GOT3 (cell line): ENCODE measurements around the gene CD300C.
"Not testable (repeated sequence)": the region's sequence is repeated elsewhere in the genome, so short reads cannot be mapped to it uniquely, and the experiment has no call there.

Experiments
- DNase-seq: peaks from one replicate; lab custom pipeline; 2025; ENCODE audit warnings: mixed read lengths; lab: John Stamatoyannopoulos, UW

CD300C gene

DNA sequence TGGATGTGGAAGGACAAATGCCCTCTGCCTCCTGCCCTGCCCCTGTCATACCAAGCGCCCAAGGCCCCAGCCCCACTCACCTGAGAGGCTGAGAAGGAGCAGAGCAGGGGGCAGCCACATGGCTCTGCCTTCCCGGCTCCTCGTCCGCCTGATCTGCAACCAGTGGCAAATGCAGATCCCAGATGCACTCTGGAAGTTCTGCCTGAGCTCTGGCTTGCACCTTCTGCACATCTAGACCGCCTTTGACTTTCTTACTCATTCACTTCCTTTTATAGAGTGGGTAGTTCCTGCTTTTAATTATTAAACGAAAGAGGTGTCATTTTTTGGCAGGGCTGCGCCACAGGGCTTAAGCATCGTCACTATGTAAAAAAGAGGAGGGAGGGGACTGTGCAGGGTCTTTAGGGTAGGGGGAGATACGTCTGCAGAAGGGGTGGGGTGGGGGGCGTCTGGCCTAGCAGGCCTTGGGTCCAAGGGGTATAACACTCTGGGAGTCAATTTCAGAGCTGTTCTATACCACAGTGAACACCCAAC is 14.6 kb downstream of the CD300C start, which contains the start of gene CD300LB:
TSS of gene CD300LB (minus strand) at position 245 of the 531 bp plus-strand sequence. CDS start at position 120, 125 bp downstream.
- no peak for DNase-seq

DNA sequence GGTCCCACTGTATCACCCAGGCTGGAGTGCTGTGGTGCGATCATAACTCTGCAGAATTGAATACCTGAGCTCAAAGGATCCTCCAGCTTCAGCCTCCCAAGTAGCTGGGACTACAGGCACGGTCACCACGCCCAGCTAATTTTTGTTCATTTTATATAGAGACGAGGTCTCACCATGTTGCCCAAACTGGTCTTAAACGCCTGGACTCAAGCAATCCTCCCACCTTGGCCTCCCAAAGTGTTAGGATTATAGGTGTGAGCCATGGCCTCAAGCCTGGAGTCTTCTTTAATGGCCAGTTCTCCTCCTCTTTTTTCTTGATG is 15.1 kb downstream of the CD300C start:
- DNase-seq = no peak

DNA sequence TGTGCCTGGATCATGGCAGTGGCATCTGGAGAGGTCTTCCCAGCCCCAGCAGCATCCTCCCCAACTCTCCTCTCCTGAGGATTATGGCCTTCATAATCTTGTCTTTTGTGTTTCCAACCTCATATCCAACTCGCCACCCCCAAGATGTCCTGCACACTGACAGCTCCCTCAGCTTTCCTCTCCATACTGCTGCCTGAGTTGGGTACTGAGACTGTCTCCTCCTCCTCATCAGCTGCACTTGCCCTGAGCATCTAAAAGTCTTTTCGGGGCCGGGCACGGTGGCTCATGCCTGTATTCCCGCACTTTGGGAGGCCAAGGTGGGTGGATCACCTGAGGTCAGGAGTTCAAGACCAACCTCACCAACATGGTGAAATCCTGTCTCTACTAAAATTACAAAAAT is 16.7 kb downstream of the CD300C start:
- no peak for DNase-seq

DNA sequence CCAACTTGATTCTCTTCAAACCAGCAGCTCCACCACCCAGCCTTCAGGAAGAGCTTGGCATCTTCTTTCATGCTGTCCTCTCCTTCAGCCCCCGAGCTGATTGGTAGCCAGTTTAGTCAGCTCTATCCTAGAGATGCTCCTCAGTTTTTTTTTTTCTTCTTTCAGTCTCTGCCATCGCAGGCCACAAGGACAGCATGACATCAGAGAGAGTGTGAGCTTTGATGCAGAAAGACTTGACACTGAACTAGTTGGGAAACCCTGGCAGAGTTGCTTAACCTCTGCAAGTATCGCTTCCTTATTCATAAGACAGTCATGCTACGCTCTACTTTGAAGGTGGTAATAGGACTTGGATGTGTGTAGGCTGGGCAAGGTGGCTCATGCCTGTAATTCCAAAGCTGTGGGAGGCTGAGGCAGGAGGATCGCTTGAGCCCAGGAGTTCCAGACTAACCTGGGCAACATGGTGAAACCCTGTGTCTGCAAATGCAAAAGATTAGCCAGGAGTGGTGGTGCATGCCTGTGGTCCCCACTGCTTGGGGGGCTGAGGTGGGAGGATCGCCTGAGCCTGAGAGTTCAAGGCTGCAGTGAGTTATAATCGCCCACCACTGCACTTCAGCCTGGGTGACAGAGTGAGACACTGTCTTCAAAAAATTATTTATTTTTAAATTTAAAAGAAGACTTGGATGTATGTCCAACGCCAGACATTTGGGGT is 17.3 kb downstream of the CD300C start:
- no peak for DNase-seq

DNA sequence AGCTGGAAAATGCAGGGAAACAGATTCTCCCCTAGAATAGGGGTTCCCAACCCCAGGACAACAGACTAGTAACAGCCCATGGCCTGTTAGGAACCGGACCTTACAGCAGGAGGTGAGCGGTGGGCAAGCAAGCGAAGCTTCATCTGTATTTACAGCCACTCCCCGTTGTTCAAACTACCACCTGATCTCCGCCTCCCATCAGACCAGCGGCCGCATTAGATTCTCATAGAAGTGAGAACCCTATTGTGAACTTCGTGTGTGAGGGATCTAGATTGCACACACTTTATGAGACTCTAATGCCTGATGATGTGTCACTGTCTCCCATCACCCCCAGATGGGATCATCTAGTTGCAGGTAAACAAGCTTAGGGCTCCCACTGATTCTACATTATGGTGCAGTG is 18.2 kb downstream of the CD300C start:
- DNase-seq = no peak

DNA sequence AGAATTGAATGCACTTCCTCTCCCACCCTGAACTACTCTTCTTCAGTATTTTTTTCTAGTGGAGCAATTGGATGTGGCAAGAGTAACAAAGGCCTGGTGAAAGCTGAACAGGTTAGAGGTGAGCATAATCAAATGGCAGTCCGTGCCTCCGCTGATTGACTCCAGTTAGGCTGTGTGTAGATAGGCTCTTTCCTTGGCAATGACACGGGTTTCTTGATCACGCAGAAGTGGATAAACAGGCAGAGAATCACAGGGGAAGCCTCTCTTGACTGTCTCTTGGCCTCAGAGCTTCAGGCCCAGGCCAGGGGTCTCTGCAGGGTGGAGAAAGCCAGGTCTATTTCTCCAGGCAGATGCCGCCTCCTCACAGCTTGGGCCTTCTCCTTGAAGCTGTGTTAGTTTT is 18.8 kb downstream of the CD300C start:
- DNase-seq = no peak

DNA sequence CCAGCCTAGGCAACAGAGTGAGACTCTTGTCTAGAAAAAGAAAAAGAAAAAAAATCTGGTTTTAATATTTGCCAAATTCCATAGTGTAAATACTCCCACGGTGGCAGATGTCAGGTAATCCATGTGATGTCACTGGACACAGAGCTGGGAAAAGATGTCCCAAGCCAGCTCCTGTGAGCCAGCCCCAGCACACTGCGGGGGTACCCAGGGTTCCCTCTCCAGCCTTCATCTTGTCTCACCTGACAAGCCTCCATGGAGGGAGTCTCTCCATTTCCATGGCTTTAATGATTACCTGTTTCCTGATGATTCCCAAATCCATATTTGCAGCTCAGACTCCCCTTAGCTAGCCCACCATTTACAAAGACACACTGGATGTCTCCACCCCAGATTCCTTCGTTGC is 19.2 kb downstream of the CD300C start:
- no peak for DNase-seq

DNA sequence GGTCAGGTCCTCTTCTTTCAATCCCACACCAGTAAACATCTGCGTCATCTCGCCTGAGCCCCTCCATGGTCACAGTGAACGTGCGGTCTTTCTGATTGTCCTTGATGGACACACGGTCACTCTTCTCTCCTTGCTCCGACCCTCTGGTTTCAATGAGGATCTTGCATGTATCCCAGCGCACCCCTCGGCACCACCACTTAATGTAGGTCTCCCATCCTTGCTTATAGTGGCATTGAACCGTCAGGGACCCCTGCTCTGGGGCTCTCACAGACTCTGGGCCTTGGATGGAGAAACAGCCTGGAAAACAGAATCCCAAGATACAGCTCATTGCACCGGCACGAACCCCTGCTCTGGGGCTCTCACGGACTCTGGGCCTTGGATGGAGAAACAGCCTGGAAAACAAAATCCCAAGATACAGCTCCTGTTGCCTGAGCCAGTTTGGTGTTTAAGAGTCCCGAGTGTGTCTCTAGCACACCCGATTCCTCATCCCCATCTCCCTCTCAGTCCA is 20.1 kb downstream of the CD300C start:
- no peak for DNase-seq

DNA sequence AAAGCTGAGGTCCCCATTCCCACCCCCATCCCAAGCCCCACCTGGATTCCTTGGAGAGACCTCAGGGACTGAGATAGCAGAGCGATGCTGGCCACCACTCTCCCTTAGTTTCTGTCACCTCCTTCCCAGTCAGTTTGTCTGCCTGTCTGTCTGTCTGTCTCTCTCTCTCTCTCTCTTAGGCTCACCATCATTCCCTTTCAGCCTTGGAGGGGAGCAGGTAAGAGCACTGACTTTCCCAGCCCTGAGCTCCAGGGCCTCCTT is 20.5 kb downstream of the CD300C start:
- DNase-seq = no peak

DNA sequence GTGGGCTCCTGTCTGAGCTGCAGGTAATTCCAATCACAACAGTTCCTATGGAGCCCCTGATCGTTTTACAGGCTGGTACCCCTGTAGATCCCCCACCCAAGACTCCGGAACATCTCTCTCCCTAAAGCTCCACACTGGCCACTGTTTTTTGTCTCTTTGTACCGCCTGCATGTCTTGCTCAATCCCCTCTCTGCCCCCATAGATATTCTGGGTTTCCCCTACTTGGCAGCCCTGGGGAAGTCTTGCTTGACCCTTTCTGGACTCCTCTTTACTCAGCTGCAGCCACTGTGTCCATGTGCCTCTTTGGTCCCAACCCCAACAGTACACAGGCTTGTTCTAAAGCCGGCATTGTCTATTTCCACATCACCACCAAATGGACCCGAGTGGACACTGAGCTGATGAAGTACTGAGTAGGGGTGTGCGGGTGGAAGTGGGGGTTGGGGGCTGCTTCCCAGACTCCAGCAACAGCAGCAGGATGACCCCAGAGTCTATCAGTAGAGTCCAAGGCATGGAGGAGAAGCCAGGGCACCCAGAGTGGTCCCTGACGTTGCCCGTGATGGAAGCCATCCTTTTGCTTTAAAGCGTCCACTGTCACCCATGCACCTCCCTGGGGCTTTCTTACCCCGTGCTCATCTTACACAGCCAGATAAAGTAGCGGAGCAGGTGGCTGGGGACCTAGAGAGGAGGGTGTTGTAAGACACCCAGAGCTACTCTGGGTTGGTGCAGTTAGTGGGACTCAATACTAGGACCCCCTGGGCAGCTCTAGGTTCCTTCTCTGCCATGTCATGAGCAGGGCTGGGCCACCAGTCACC is 21.1 kb downstream of the CD300C start:
- DNase-seq = no peak

DNA sequence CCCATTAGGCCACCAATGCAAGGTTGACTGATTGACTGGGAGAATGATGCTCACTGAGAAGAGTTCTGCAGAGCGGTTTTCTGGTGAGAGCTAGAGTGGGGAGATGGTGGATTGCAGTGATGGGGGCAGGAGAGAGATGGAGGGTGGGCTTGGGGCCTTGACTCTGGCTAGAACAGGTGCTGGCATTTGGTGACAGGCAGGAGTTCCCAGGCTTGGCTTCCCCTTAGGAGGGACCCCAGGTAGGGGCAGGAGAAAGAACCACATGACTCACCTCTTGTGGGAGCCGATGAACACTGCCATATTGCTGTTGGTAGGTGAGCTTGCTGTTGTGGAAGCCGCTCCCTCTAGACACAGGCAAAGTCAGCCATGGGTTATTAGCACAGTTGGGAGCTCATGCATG is 22.6 kb downstream of the CD300C start:
- DNase-seq = no peak

DNA sequence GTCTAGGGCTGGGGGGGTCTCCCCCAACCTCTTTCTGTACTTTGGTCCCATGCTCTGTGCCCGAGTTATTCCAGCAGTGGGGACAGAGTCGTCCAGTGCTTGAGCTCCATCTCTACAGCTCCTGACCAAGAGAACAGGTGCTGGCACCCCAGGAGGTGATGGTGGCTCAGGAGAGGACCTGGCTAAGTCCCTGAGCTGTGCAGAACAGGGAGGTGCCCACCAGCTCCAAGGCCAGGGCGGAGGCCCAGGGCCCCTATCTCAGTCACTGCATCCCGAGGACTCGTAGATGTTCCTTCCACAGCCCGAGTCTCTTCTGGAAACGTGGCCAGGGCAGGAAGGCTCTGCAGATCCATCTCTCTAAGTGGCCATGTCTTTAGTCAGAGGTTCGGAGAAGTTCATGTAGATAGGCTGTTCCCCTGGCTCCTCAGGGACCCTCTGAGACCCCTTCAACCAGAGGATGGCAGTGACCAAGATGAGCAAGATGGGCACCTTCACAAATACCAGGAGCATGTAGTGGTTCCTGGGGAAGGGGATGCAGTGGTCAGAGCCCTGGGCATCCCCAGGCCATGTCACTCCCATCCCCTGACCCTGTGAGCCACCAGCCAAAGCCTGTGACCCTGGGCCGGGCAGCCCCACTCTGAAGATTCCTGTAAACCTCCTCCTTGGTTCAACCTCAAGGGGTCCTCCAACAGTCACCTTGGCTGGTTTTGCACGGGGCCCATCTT is 23.4 kb downstream of the CD300C start:
- DNase-seq = no peak

DNA sequence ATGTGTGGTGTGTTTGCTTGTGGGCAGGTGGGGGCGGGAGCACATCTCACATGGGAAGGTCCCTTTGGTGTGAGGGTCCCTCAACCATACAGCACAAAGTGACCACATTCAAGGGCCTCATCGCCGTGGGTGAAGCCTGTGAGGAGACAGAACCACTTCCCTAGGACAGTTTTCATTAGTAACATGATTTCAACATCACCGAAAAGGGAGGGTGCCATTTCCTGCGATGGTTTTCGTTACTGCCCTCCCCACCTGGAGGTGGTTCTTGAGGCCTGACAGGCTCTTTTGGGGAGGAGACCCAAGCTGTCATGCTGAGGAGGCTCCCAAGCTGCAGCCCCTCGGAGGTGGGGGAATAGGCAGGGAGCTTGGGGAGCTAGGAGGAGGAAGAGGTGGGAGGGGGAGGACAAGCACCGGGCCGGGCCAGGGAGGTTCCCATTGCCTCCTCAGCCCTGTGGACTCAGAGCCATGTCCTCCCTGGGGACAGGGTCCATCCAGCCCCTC is 24.2 kb downstream of the CD300C start:
- no peak for DNase-seq

DNA sequence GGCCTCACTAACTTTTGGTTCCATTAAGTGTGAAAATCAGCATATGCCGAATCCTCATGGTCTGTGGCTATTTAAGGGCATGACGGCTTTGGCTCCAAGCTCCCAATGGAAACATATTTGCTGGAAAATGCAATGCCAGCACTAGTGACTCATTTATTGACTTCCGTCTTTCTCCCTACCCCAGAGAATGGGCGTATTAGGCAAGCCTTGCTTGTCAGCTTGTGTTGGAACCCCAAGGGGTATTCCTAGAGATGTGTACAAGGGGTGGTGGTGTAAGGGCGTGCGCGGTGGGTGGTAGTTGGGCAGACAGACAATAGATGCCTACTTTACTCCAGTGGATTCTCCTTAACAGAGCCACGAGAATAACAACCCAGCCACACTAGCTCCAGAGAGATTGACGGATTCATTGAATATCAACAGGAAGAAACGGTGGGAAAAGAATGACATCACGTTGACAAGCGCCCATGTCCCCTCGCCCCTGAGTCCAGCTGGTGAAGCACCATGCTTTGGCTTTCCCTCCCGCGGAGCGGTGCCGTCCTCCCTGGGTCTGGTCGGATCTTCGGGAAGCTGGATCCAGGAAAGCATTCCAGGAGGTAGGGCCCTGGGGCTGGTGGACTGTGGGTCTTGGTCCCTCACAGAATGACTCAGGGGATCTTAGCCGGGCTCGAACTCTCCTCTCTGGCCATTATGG is 25.0 kb downstream of the CD300C start:
- no peak for DNase-seq

DNA sequence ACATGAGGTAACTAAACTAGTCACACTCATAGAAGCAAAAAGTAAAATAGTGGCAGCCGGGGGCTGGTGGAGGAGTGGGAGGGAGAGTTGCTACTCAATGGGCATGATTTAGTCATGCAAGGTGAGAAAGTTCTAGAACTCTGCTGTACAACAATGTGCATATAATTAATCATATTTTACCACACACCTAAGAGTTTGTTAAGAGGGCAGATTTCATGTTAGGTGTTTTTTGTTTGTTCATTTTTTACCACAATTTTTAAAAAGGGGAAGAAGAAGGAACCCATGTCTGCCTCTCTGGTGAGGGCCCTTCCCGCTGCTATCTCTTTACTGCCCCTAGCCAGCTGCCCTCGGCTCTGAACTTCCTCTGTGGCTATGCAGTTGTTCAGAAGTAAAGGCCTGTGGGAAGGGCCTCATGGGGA is 25.9 kb downstream of the CD300C start:
- DNase-seq = no peak

DNA sequence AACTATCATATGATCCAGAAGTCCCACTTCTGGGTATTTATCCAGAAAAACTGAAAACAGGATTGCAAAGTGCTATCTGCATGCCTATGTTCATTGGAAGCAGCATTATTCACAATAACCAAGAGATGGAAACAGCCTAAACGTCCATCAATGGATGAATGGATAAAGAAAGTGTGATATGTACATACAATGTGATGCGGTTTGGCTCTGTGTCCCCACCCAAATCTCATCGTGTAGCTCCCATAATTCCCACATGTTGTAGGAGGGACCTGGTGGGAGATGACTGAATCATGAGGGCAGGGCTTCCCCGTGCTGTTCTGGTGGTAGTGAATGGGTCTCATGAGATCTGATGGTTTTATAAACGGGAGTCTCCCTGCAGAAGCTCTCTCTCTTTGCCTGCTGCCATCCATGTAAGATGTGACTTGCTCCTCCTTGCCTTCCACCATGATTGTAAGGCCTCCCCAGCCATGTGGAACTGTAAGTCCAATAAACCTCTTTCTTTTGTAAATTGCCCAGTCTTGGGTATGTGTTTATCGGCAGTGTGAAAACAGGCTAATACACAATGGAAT is 27.4 kb downstream of the CD300C start:
- DNase-seq = not testable (repeated sequence)

DNA sequence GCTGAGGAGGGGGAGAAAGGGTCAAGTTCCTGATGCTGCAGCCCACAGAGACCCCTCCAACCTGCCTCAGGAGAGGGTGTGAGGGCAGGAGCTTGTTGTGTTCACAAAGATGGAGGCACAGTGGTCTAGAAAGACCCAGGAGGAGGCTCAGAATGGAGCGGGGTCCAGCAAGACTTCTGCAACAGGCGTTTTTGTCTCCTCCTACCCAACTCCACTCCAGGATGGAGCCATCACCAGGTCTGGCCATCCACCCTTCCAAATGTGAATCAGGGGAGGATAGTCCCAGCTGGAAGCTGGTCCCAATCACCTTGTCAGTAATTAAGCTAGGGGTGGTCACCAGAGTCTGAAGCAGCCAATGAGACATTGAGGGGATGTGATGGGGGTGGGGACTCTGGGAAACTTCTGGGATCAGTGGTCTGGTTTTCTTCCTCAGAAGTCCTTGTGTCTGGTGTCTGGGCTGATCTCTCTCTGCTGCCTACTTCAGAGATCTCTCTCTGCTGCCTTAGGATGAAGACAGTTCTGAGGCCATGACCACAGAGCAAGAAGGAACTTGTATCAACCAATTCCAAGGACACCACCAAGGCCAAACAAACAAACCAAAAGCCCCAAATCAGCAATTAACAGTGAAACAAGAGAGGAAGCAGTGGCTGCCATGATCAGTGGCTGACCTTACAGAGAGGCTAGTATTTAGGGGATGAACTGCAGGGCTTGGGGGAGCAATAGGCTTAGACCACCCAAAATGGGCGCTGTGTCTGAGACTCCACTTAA is 29.2 kb downstream of the CD300C start:
- DNase-seq = no peak

DNA sequence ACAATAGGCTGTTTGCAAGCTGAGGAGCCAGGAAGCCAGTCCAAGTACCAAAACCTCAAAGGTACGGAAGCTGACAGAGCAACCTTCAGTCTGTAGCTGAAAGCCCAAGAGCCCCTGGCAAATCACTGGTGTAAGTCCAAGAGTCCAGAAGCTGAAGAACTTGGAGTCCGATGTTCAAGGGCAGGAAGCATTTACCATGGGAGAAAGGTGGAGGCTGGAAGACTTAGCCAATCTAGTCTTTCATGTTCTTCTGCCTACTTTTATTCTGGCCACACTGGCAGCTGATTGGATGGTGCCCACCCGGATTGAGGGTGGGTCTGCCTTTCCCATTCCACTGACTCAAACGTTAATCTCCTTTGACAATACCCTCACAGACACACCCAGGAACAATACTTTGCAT is 30.0 kb downstream of the CD300C start:
- DNase-seq = no peak

DNA sequence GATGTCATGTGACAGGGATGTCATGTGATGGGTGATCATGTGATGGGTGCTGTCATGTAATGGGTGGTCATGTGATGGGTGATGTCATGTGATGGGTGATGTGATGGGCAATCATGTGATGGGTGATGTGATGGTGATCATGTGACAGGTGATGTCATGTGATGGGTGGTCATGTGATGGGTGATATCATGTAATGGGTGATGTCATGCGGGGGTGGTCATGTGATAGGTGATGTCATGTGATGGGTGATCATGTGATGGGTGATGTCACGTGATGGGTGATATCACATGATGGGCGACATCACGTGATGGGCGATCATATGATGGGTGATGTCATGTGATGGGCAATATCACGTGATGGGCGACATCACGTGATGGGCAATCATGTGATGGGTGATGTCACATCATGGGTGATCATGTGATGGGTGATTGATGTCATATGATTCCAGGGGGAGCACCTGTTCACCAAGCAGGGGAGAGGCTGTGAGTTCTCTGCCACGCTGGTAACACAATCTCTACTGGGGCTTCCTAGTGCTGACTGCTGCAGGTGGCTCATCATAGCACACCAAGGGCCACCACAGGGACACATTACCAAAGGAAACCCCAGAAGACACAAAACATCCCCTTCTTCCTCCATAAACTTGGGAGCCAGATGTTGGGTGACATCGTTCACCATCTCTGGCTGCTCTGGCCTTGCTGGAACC is 31.1 kb downstream of the CD300C start:
- no peak for DNase-seq

DNA sequence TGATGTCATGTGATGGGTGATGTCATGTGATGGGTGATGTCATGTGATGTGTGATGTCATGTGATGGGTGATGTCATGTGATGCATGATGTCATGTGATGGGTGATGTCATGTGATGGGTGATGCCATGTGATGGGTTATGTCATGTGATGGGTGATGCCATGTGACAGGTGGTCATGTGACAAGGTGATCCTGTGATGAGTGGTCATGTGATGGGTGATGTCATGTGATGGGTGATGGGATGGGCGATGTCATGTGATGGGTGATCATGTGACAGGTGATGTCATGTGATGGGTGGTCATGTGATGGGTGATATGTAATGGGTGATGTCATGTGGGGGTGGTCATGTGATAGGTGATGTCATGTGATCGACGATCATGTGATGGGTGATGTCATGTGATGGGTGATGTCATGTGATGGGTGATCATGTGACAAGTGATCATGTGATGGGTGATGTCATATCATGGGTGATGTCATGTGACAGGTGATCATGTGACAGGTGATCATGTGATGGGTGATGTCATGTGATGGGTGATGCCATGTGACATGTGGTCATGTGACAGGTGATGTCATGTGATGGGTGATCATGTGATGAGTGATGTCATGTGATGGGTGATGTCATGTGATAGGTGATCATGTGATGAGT is 31.8 kb downstream of the CD300C start:
- no peak for DNase-seq
